HG02759 (cell line): ENCODE measurements around the gene TTC34.

ENCODE experiments used
- ATAC-seq: cut with Tn5 transposase; IDR thresholded peaks from one replicate; pipeline ENCODE4 v1.9.1; 2021; ENCODE audit warnings: mild to moderate bottlenecking, moderate library complexity; ENCODE audit not compliant: unreplicated experiment

Gene TTC34, protein sequence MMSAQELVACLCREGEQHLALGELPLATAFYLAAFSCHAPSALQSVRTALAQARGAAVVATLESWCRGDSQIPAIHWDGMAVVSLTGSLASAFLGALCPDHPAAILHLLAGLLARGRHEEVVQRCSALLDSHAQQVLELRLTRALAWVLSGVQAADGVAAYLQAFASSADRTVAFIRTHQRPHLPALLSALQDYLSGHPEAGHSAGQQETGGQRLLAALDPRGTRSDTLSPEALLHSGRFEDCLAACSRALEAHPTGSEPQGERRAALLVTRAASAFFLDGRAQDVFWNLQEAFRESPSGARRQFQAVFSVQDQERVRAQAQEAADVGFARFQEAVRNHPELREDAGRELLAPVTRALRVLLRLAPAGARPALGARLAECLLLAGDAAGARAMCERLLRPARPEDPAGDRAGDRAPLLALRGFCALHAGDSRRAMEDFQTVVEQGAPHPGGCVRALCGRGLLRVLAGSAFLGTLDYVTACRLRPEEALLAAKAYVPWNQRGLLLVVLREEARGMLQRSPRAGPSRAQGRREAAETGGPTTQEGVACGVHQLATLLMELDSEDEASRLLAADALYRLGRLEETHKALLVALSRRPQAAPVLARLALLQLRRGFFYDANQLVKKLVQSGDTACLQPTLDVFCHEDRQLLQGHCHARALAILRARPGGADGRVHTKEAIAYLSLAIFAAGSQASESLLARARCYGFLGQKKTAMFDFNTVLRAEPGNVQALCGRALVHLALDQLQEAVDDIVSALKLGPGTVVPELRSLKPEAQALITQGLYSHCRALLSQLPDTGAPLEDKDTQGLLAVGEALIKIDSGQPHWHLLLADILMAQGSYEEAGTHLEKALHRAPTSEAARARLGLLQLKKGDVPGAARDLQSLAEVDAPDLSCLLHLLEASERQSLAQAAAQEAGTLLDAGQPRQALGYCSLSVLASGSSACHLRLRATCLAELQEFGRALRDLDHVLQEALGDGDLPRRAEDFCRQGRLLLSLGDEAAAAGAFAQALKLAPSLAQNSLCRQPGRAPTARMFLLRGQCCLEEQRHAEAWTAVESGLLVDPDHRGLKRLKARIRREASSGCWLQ

GRCh38 chr1:2801535-2802291 lies at the start of gene TTC34:
Gene TTC34, minus strand, starts transcription at chr1:2801693. Its CDS starts 866 bp downstream, at chr1:2800827.
- ATAC-seq = no peak

DNA sequence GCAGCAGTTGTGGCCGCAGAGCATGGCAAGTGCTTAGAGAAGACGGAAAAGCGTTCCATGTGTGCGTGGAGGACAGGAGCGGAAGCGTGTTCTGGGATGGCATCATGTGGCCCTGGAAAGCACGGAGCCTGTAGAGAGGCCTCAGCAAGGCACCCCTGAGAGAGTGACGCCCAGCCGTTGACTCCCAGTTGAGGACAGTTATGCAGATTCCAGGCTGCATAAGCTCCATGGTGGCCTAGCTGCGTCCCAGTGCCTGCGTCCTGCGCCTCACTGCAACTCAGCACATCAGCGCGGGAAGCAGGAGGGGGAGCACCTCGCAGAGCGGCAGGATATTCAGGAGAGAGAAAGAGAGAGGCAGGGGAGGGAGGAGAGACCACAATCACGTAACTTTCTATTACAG lies 49.0 kb upstream of the TTC34 start:
- ATAC-seq = no peak

DNA sequence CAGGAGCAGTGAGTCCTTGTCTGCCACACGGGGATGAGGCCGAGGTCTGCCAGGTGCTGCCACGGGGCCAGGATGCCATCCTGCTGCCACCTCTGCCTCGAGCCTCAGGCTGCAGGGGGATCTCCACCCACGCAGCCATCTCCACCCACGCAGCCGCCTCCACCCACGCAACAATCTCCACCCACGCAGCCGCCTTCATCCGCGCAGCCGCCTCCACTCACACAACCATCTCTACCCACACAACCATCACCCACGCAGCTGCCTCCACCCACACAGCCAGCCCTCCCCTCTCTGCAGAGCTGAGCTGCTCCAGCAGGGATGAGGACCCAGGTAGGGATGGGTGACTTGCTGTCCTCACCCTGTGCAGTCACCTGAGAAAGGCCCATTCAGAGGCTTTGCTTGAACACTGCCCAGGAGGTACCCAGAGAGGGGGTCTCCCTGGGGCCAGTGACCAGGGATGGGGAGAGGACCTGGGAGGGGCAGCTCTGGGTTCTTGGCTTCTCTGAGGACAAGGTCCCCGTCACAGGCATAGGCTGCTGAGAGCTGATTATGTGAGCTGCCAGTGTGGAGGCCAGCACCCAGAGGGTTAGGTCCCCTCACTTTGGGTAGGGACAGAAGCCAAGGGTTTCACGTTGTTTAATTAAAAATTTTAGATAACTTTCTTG lies 46.6 kb upstream of the TTC34 start:
- no peak for ATAC-seq

DNA sequence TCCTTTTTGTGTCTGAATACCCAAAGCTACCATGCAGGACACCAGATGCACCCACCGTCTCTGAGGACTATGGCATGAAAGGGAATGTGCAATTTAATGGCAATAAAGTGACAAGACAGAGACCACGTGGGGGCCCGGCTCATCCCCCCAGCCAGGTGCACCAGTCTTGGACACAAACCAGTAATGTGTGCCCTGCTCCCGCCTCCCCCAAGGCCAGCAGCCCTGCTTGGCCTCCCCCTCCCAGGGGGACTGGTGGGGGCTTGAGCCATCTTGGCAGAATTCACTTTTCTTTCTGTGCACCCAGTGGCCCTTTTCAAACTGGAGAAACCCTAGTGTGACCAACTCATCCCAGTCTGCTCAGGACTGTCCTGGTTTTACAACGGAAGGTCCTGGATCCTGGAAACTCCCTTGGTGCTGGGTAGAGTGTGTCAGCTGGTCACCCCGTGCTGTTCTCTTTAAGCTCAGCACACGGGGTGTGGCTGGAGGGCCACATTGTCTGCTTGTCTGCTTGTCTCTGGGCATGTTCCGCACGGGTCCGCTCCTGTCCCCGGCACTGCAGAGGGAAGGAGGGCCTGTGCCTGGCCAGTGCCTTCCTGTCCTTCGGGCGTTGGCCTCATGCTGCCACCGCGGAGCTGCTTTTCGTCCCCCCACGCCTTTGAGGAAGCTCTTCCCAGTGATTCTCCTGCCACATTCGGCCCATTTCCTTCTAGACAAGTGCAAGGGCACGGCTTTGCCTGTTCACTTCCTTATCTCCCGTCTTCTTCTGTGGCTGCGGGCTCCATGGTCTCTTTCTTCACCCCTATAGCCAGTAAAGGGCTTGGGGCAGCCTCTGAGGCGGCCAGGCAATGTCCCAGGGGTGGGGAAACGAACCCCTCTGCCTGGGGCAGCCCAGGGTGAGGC lies 45.8 kb upstream of the TTC34 start:
- no peak for ATAC-seq

DNA sequence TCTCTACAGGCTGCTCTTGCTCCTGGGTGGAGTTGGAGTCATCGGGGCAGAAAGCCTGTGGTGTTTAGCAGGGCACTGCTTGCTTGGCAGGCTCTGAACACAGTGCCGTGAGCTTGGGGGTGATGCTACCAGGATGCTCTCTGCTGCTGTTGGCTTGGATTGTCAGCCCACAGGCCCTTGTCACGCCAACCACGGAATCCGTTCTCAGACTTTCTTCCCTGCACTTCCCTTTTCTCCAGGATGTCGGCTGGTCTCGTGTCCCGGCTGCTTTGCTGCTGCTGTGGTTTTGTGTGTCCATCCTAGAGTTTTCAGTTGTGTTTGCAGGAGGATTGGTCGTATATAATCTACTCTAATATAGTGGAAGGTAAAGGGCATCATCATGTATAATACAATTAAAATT lies 44.4 kb upstream of the TTC34 start:
- no peak for ATAC-seq

DNA sequence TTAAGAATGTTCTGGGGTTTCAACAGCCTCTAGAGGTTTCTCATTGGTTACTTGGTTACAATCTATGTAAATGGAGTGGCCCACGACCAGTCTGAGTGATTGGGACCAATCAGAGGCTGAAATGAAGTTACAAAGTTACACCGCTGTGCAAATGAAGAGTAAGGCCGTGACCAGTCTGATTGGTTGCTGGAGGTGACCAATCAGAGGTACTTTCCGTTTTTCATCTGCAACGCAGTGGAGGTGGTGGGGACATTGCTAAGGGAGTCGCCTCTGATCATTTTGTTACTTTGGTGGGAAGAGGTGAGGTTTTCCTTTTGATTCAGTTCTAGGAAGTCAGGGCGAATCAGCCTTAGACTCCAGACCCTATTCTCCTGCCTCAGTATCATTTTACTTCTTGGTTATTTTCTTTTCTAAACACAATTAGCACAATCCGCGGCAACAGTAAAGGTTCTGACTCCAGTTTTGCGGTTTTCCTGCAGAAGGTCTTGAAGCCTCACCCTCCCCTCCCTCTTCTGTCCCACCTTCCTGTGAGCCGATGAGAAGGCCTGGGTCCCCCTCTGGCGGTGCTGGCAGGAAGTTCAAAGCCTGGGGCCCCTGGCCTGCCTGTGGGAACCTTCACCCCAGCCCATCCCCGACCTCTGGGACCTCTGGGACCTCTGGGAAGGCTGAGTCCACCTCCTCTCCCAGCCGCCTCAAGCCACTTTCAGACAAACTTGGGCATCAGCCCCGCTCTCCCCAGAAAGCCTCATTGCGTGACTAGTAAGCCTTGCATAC lies 38.7 kb upstream of the TTC34 start:
- no peak for ATAC-seq

GRCh38 chr1:2837823-2838222 lies 36.3 kb upstream of the TTC34 start:
- ATAC-seq = no peak

DNA sequence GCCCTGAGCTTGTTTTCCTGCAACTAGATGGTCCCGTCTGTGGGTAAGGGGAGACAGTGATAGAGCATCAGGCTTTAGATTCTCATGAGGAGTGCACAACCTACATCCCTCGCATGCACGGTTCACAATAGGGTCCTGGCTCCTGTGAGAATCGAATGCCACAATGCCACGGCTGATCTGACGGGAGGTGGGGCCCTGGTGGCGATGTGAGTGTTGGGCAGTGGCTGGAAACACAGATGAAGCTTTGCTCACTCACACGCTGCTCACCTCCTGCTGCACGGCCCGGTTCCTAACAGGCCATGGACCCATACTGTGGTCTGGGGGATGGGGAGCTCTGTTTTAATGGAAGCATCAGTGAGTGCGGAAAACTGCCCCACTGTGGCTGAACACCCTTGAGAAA lies 35.8 kb upstream of the TTC34 start:
- no peak for ATAC-seq

DNA sequence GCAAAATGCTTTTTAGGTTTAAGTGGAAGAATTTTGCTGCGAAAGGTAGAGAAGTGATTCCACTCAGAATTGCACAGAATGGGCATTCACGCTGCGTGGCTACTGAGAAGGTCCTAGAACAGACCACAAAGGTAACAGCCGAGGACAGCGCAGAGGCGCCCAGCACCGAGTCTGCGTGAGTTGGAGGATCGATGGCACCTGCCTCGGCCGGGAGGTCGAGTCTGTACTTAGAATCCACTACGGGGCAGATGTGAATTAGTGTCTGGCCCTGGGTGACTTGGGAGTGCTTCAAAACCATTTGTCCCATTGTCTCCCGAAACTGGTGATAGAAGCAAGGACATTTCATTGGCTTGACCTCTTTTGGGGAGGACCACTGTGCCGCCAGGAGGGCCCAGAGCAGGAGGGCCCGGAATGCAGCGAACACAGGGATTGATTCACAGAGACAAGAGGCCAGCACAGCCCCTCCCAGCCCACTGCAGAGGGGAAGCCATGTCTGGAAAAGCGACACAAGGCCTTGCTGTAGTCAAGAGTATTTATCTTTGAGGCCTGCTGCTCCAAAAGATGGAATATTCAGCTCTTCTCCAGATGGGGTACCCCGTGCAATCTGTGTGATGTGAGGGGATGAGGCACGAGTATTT lies 35.0 kb upstream of the TTC34 start:
- ATAC-seq = no peak

DNA sequence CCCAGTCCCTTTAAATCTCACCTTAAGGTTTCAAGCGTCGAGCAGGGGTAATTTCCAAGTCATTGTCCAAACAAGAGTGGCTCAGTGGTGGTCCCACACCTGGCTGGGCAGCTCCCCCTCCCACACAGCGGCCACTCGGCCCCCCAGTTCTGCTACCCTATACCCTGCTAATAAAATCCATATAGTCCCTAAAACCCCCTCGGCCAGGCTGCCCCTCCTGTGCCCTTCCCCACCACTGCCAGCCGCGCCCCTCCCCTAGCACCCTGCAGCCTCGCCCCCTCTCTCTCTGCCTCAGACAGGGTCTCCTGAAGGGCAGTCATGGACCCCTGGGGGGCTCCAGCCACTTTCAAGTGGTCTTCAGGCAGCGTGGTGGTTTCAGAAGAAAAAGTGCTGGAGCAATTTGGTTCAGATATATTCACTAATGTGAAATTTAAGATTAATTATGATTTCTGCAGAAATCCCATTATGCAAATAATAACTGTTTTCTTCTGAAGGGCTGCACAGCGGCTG lies 34.2 kb upstream of the TTC34 start:
- no peak for ATAC-seq

- ATAC-seq = no peak
Measured at GRCh38 chr1:2834741-2835564, 33.5 kb upstream of the TTC34 start.

DNA sequence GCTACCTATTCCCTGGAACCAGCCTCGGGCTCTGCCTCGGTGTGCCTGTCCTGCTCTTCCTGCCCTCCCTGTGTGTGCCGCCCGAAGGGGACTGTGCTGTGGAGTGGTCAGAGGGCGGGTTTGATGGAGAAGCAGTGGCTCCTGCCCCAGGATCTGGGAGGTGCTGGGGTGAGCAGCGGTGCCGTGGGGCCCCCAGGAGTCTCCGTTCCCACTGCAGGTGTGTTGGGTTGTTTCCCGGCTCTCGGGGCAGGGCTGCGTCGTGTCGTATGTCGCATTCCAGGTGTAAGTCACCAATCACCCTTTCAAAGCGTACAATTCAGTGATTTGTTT lies 32.6 kb upstream of the TTC34 start:
- ATAC-seq = no peak

DNA sequence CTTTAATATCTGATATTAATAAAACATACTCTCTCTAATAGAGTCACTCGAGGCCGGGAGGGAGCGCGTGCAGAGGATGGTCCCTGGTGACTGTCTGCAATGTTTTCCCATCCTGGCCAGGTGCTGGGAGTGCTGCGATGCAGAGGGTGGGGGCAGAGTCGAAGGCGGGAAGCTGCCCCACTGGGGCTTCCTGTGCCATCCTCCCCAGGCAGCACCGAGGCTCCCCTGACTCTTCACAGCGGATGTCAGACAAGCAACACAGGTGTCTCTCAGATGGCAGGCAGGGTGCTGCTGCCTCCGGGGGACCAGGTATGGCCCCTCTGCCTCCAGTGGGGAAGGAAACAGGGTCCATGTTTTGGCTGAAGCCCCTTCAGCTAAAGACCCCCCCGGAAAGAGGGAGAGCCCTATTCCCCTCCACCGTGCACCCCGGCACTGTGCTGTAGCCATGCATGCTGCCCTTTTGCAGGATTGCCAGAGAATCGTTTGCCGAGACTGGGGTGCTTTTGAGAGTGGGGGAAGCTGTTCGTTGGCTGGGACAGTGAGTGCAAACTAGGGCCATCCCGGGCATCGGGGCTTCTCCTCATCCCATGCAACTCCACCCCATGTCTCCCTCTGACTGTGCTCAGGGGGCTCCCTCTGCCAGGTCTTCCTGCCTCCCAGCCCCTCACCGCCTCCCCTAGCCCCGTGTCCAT lies 32.1 kb upstream of the TTC34 start:
- ATAC-seq = no peak

DNA sequence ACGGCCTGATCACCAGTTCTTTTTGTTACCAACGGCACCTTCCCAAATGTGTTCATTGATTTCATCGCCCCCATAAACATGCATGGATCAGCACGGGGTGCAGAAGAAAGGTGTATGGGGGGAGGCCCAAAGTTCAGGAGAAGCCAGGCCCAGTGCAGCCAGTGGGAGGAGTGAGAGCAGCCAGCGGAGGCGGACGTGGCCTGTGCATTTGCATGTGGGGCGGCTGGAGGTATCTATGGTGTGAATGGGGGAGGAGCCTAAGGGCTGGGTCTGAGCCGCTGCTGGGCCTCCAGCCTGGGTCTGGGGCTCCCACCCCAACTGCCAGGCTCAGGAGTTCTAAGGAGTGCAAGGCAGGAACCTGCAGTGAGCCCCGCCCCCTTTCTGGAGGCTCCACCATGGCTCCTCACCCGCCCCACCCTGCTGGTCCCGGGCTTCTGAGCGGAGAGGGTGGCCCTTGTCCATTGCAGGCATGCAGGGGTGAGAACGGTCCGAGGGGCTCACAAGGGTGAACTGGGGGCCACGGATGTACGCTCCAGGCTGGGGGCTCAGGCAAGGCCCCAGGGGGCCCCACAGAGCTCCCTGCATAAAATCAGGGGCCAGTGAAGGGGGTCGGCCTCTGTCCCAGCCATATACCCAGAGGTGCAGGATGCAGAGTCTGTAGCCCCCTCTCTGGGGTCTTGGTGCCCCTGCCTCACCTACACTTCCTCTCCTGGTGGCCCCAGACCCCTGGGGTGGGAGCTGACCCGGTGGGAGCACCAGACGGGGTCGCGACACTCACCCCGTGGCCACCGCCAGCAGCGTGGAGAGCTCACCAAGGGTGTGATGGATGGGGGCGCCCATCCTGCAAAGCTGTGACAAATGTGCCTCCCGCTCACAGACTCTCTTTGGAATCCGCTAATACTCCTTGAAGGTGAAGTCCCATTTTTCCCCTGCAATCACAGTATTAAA lies 31.3 kb upstream of the TTC34 start:
- no peak for ATAC-seq

DNA sequence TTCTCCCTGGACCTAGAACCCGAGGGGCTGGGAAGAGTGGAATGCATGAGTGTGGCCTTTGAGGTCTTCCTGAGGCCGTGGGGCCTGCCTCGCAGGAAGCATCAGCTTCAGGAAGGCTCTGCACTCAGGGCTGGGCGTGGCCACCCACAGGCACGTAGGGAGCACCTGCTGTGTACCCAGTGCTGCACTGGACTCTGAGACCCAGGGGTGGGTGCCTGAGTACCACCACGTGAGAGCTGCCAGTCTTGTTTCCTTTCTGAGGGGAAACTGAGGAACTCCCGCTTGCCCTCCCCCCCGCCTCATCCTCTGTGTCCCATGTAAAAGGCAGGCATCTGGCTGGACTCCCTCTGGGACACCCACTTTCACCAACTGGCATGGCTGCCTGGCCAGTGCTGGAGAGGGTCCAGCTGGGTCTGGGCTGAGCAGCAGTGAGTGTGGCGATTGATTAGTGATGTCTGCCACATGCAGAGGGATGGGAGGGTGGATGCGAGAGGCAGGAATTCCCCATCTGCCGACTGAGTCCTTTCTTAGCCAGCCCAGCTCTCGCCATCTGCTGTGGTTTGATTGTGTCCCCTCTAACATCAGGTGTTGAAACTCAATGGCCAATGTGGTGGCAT lies 30.2 kb upstream of the TTC34 start:
- ATAC-seq = no peak
